Astrocyte (in vitro differentiated cells and primary cell): Measurements from ENCODE around the gene FOXP3. TPM values are rescaled to one million over a fixed set of nuclear protein-coding genes. Genes with fewer than 3 reads are reported as not detected.

ENCODE experiments used
- DNase-seq: peaks from one replicate; pipeline ENCODE4 v3.0.0-alpha.2; 2010; ENCODE audit warnings: low read depth
- FAIRE-seq: peaks from 2 replicates; lab custom pipeline; 2011; peaks lifted over from hg19 to GRCh38; lab: Jason Lieb, UNC
- H2AFZ ChIP-seq: 2 replicates; pipeline ENCODE4 v1.6.0; 2012; ENCODE audit warnings: low read depth, low read length, inconsistent platforms
- H3K27ac ChIP-seq: 2 replicates; pipeline ENCODE4 v1.5.1; 2011; ENCODE audit warnings: low read depth, low read length, inconsistent platforms
- H3K27me3 ChIP-seq: 2 replicates; pipeline ENCODE4 v1.6.0; 2011; ENCODE audit warnings: low read length, inconsistent platforms; ENCODE audit not compliant: insufficient read depth
- H3K36me3 ChIP-seq: 2 replicates; pipeline ENCODE4 v1.5.1; 2011; ENCODE audit warnings: low read length, inconsistent platforms; ENCODE audit not compliant: insufficient read depth
- H3K4me1 ChIP-seq: 2 replicates; pipeline ENCODE4 v1.5.1; 2011; ENCODE audit warnings: low read length, inconsistent platforms; ENCODE audit not compliant: insufficient read depth
- H3K4me2 ChIP-seq: 2 replicates; pipeline ENCODE4 v1.6.0; 2012; ENCODE audit warnings: low read length, inconsistent platforms
- H3K4me3 ChIP-seq: 2 replicates; pipeline ENCODE4 v1.5.1; 2011; ENCODE audit warnings: low read depth, mild to moderate bottlenecking, low read length, inconsistent platforms; ENCODE audit not compliant: insufficient read depth
- H3K79me2 ChIP-seq: 2 replicates; pipeline ENCODE4 v1.6.0; 2012; ENCODE audit warnings: mild to moderate bottlenecking, low read length, inconsistent platforms; ENCODE audit not compliant: insufficient read depth
- H3K9ac ChIP-seq: 2 replicates; pipeline ENCODE4 v1.6.0; 2012; ENCODE audit warnings: mild to moderate bottlenecking, low read length, inconsistent platforms
- H3K9me3 ChIP-seq: 2 replicates; pipeline ENCODE4 v1.5.1; 2012; ENCODE audit warnings: low read depth, mild to moderate bottlenecking, low read length, inconsistent platforms; ENCODE audit not compliant: insufficient read depth
- H4K20me1 ChIP-seq: 2 replicates; pipeline ENCODE4 v1.6.0; 2012; ENCODE audit warnings: low read length, inconsistent platforms; ENCODE audit not compliant: insufficient read depth
- H3K27ac Mint-ChIP-seq: one replicate; pipeline ENCODE4 v1.8.0; 2021; ENCODE audit warnings: mild to moderate bottlenecking, mixed read lengths; ENCODE audit not compliant: unreplicated experiment
- H3K27me3 Mint-ChIP-seq: one replicate; pipeline ENCODE4 v1.8.0; 2021; ENCODE audit warnings: low read depth, mixed read lengths; ENCODE audit not compliant: unreplicated experiment
- H3K36me3 Mint-ChIP-seq: one replicate; pipeline ENCODE4 v1.8.0; 2021; ENCODE audit warnings: low read depth, mixed read lengths; ENCODE audit not compliant: unreplicated experiment
- H3K4me1 Mint-ChIP-seq: one replicate; pipeline ENCODE4 v1.8.0; 2021; ENCODE audit warnings: low read depth, mixed read lengths; ENCODE audit not compliant: unreplicated experiment
- H3K4me3 Mint-ChIP-seq: one replicate; pipeline ENCODE4 v1.8.0; 2021; ENCODE audit warnings: mild to moderate bottlenecking, moderate library complexity, mixed read lengths; ENCODE audit not compliant: unreplicated experiment
- H3K9me3 Mint-ChIP-seq: one replicate; pipeline ENCODE4 v1.8.0; 2021; ENCODE audit warnings: mild to moderate bottlenecking, mixed read lengths; ENCODE audit not compliant: unreplicated experiment
- CTCF ChIP-seq: IDR thresholded peaks from 2 replicates; pipeline ENCODE4 v1.5.1; 2011; ENCODE audit warnings: low read depth, mild to moderate bottlenecking, inconsistent platforms, low read length, moderate library complexity; ENCODE audit not compliant: insufficient read depth
- EZH2 ChIP-seq: IDR thresholded peaks from 2 replicates; pipeline ENCODE4 v1.6.1; 2012; ENCODE audit warnings: mild to moderate bottlenecking, low read length, inconsistent platforms; ENCODE audit not compliant: insufficient read depth
- total RNA-seq: library from RNA; stranded (reverse); gene quantifications from 2 replicates; pipeline ENCODE4 v1.2.1, GENCODE V29; 2021

Gene FOXP3
- total RNA-seq, 1 donor from 2014 or later = 0.09 TPM

- no peak overlapping the region for H3K4me2 ChIP-seq
- no peak overlapping the region for H3K4me3 ChIP-seq
- H2AFZ ChIP-seq = no peak overlapping the region
- no peaks in the 10 kb centered on the region for H3K36me3 ChIP-seq
- no peaks in the 10 kb centered on the region for H3K27me3 ChIP-seq
- no peak for DNase-seq
- H3K9ac ChIP-seq = no peak overlapping the region
- H3K27me3 Mint-ChIP-seq = no peaks in the 10 kb centered on the region
- peaks cover 12% of the 10 kb centered on the region for H3K4me1 Mint-ChIP-seq
- H3K9me3 ChIP-seq = no peaks in the 10 kb centered on the region
- H3K36me3 Mint-ChIP-seq = no peaks in the 10 kb centered on the region
- no peak overlapping the region for H3K27ac ChIP-seq
- no peak overlapping the region for H3K4me3 Mint-ChIP-seq
- no peak for TF ChIP-seq EZH2
- TF ChIP-seq CTCF = no peak
- H3K79me2 ChIP-seq = peaks cover 4% of the 10 kb centered on the region
- H3K4me1 ChIP-seq = no peaks in the 10 kb centered on the region
- H3K27ac Mint-ChIP-seq = no peak overlapping the region
- FAIRE-seq = no peak
- H3K9me3 Mint-ChIP-seq = no peaks in the 10 kb centered on the region
- H4K20me1 ChIP-seq = peaks cover 24% of the 10 kb centered on the region
Measured at GRCh38 chrX:49278081-49278480, 13.6 kb upstream of the FOXP3 start.

DNA sequence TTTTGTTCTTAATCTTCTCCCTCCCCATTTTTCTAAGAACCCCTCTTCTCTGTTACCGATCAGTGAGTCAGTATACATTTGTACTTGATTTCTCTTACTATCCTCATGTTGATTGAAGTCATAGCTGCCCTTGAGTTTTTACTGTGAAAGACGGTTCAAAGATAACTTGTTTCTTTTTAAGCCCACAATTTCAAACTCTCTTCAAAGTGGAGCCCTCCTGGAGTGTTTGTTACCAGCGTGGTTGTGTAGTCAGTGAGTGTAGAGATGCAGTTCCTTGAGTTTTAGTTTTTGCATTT, 13.0 kb upstream of the FOXP3 start:
- peaks cover 2% of the 10 kb centered on the region for H3K4me1 ChIP-seq
- H4K20me1 ChIP-seq = peaks cover 30% of the 10 kb centered on the region
- no peak overlapping the region for H2AFZ ChIP-seq
- FAIRE-seq (no peak), DNase-seq (no peak)
- H3K36me3 ChIP-seq = no peaks in the 10 kb centered on the region
- H3K4me3 ChIP-seq = no peak overlapping the region
- H3K27me3 ChIP-seq = no peaks in the 10 kb centered on the region
- peaks cover 7% of the 10 kb centered on the region for H3K79me2 ChIP-seq
- no peak overlapping the region for H3K27ac ChIP-seq
- H3K9ac ChIP-seq = no peak overlapping the region
- no peaks in the 10 kb centered on the region for H3K9me3 ChIP-seq
- Mint-ChIP-seq H3K36me3 (no peaks in the 10 kb centered on the region), H3K27me3 (no peaks in the 10 kb centered on the region), H3K4me1 (peaks cover 9% of the 10 kb centered on the region), H3K27ac (no peak overlapping the region), H3K4me3 (no peak overlapping the region), H3K9me3 (no peaks in the 10 kb centered on the region)
- no peak for TF ChIP-seq CTCF
- TF ChIP-seq EZH2 = no peak
- no peak overlapping the region for H3K4me2 ChIP-seq

DNA sequence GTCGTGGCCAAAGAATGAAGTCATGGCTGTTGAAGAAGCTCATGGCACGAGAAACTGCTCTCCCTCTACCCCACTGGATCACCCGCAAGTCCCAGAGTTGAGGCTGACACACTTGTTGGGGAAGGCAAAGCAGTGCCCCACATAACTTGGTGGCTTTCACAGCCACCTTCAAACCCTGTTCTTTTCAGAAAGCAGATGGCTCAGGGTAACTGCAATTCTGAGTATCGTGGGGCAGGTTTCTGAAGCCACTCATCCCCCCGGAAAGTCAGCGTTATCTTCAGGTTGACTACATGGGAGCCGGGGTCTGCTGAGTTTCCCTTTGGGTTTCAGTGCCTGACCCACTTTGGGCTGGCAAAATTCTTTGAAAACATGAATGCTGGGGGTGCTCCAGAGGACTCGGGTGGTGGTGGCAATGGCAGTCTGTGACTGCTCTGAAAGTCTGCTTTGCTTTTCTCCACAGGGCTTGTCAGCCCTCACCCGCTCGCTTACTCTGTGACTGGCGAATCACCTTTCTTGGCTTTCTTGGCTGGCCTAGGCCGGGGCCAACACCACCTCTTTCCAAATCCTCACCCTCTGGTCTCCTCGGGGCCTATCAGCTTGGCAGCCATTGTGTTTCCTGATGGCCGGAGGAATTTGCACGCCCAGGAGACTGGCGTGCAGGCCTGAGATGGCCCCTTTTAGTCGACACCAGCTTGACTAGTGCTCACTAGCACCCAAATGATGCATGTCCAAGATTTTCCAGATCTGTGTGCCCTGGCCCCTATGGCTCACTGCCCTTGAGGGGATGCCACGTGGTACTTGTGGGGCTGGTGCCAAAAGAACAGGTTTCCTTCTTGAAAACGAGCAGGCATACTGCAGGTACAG, 12.4 kb upstream of the FOXP3 start:
- H2AFZ ChIP-seq = no peak overlapping the region
- DNase-seq = no peak
- no peaks in the 10 kb centered on the region for H3K9me3 ChIP-seq
- no peak overlapping the region for H3K4me3 Mint-ChIP-seq
- no peak overlapping the region for H3K9ac ChIP-seq
- H3K4me3 ChIP-seq = no peak overlapping the region
- peaks cover 8% of the 10 kb centered on the region for H3K4me1 ChIP-seq
- no peak overlapping the region for H3K27ac Mint-ChIP-seq
- H3K27me3 Mint-ChIP-seq = no peaks in the 10 kb centered on the region
- no peak for TF ChIP-seq CTCF
- no peak for TF ChIP-seq EZH2
- peaks cover 12% of the 10 kb centered on the region for H3K79me2 ChIP-seq
- H3K4me1 Mint-ChIP-seq = peaks cover 7% of the 10 kb centered on the region
- no peaks in the 10 kb centered on the region for H3K27me3 ChIP-seq
- H3K4me2 ChIP-seq = no peak overlapping the region
- no peaks in the 10 kb centered on the region for H3K9me3 Mint-ChIP-seq
- H3K36me3 Mint-ChIP-seq = no peaks in the 10 kb centered on the region
- peaks cover 35% of the 10 kb centered on the region for H4K20me1 ChIP-seq
- FAIRE-seq = no peak
- no peaks in the 10 kb centered on the region for H3K36me3 ChIP-seq
- H3K27ac ChIP-seq = no peak overlapping the region
